NT2/D1 (cell line): ENCODE results near the gene SLIT3.

ENCODE experiments used
- YY1 ChIP-seq: IDR thresholded peaks from 2 replicates; pipeline ENCODE4 v1.6.1; 2011; ENCODE audit not compliant: insufficient read length, insufficient read depth
- ZNF274 ChIP-seq: IDR thresholded peaks from 2 replicates; pipeline ENCODE4 v1.6.1; 2011; ENCODE audit warnings: mild to moderate bottlenecking, low read depth, low read length

DNA sequence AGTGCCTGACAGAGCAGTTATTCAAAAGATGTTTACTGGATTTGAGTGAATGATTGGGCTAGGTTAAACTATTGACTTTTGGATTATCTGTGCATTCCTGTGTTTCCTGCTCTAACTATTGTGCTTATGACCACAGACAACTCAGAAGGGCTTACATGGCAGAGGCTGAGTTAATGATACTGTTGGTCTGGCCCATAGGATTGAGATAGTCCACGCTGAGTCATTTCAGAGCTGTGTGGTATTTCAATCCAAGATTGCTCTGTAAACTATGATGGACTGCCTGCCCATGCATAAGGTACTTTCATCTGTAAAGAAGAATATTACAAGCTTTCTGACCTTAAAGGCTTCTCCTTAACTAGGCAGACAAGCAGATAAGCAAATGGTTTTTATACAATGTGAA is 49.1 kb upstream of the SLIT3 start:
- TF ChIP-seq YY1: no peak
- TF ChIP-seq ZNF274: no peak
